ENCODE measurements around the gene ASIC4. TPM values are rescaled to one million over a fixed set of nuclear protein-coding genes. Genes with fewer than 3 reads are reported as not detected.
A peak's percentile ranks its signal among the peaks of the same experiment; 100 is the strongest.

Gene ASIC4
- polyA plus RNA-seq, 3 donors from 2014 or later = not detected

GRCh38 chr2:219508971-219509779, 5.1 kb upstream of the ASIC4 start:
- Mint-ChIP-seq H3K36me3 (peaks cover 12 to 17% (median 12%) of the 10 kb centered on the region in 3 donors), H3K27ac (no peak overlapping the region), H3K4me1 (peaks cover 9 to 10% of the 10 kb centered on the region in 2 donors), H3K4me3 (peak overlapping the region in 3 of 5 donors; percentile 3 to 63 (median 34)), H3K9me3 (peaks cover 0 to 3% (median 0%) of the 10 kb centered on the region in 6 donors), H3K27me3 (ENCODE audit: low read depth in 3 of 3) (peaks cover 10 to 23% (median 14%) of the 10 kb centered on the region in 3 donors)
- DNase-seq = no peak

DNA sequence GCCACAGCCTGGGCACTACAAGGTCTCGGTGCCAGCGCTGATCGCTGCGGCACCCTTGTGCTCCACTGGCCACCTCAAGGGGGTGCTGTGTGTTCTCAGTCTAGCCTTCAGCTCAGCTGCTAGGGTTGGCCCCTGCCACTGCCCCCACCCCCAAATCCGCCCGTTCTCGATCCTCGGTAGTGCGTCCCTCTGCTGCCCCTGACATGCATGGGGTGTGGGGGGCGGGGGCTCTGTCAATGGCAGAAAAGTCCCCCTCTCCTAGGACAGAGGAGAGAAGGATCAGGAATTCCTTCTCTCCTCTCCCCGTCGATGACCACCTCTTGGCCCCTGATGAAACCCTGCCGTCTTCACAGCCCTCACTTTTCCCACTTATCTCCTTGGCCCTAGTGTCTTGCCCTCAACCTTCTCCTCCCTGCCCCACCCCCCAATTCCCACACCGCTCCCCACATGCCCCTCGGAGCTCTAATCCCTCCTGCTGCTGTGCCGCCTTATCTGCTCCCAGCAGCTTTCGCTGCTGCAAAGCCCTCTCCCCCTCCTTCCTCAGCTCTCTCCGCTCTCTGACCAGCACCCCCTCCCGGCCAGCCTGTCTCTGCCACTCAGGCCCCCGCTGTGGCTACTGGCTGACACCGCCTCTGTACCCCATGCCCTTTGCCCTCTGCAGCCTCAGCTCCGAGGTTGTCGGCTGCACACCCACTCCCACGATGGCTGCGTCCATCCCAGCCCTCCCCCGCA, 4.3 kb upstream of the ASIC4 start:
- DNase-seq = peak; percentile 17 to 25 (median 21)

DNA sequence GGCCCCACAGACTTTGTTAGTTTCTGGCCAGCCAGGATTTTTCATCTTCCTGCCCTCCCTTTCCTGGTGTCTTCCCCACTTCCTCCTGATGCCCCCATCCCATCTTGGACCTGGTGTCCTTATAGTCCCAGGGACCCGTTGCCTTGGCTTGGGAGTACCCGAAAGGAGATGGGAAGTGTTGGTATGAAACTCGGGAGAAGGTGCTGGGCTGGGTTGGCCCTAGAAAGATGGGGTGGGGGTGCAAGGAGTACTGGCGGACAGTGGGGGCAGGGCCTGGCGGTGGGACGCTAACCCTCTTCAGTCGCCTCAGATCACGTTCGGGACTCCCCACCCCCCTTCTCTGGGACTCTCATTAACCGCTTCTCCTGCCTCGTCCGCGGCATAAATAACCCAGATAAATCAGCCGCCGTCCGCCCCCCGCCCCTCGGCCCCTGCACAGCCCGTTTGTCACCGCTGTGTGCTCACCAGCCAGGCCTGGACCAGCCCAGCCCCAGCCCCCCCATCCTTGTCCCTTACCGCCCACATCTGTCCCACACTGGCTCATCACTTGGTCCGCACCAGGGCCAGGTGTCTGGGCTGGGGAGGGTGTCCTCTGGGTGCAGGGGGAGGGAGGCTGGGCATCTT, 3.7 kb upstream of the ASIC4 start:
- Mint-ChIP-seq H3K4me1 (peaks cover 9 to 10% of the 10 kb centered on the region in 2 donors), H3K4me3 (peak overlapping the region in 1 of 5 donors; percentile 63), H3K27ac (no peak overlapping the region), H3K27me3 (ENCODE audit: low read depth in 3 of 3) (peaks cover 10 to 26% (median 16%) of the 10 kb centered on the region in 3 donors), H3K9me3 (peaks cover 0 to 3% (median 0%) of the 10 kb centered on the region in 6 donors), H3K36me3 (peaks cover 5 to 10% (median 5%) of the 10 kb centered on the region in 3 donors)
- DNase-seq = no peak

More for the DNA sequence above, 4.3 kb upstream of the ASIC4 start:
- Mint-ChIP-seq H3K27me3 (ENCODE audit: low read depth in 3 of 3) (peaks cover 10 to 24% (median 14%) of the 10 kb centered on the region in 3 donors), H3K4me1 (peaks cover 9 to 10% of the 10 kb centered on the region in 2 donors), H3K36me3 (peaks cover 5 to 10% (median 5%) of the 10 kb centered on the region in 3 donors), H3K9me3 (peaks cover 0 to 3% (median 0%) of the 10 kb centered on the region in 6 donors), H3K27ac (no peak overlapping the region), H3K4me3 (peak overlapping the region; percentile 3 to 63 (median 34))

- H3K27me3 Mint-ChIP-seq (ENCODE audit: low read depth in 3 of 3) = peaks cover 14 to 28% (median 19%) of the 10 kb centered on the region in 3 donors
Measured at GRCh38 chr2:219511547-219512325, 2.5 kb upstream of the ASIC4 start.

DNA sequence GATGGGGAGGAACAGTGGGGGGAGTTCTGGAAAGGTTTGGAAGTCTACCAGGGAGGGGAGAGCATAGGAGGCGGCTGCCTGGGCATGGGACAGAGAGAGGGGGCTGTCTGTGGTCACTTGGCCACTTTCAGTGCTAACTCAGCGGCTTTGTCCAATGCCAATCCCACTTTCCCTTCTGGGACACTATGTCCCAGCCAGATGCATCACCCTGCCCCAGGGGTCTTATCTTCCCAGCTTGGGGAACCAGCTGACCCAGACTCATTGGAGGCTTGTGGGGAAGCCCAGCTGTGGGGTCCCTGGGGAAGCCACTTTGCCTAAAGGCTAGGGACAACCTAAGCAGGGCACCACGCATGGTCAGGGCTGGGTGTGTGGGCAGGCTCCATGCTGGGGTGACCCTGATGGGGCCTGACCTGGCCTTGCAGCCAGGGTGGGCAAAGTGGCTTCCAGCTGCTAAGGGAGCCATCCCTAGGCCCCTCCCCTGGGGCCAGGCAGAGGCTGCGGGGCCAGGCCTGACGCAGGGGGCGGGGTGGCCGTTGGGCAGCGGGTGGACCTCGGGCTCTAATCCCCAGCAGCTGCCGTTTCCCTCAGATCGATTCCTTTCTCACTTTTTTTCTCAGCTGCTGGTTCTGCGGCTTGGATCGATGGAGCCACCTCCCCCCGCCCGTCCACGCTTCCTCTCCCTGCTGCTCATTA, 1.6 kb upstream of the ASIC4 start:
- DNase-seq = no peak
- H3K4me3 Mint-ChIP-seq = no peak overlapping the region
- peaks cover 0 to 3% (median 0%) of the 10 kb centered on the region in 6 donors for H3K9me3 Mint-ChIP-seq
- no peak overlapping the region for H3K27ac Mint-ChIP-seq
- H3K27me3 Mint-ChIP-seq (ENCODE audit: low read depth in 3 of 3) = peaks cover 14 to 31% (median 19%) of the 10 kb centered on the region in 3 donors
- H3K4me1 Mint-ChIP-seq = peaks cover 9 to 10% of the 10 kb centered on the region in 2 donors
- H3K36me3 Mint-ChIP-seq = peaks cover 0 to 3% (median under 1%) of the 10 kb centered on the region in 3 donors

More at GRCh38 chr2:219511547-219512325, 2.5 kb upstream of the ASIC4 start:
- peaks cover 2 to 6% (median 3%) of the 10 kb centered on the region in 3 donors for H3K36me3 Mint-ChIP-seq
- no peak overlapping the region for H3K4me3 Mint-ChIP-seq
- H3K9me3 Mint-ChIP-seq = peaks cover 0 to 3% (median 0%) of the 10 kb centered on the region in 6 donors
- no peak overlapping the region for H3K27ac Mint-ChIP-seq
- DNase-seq = no peak
- peaks cover 9 to 10% of the 10 kb centered on the region in 2 donors for H3K4me1 Mint-ChIP-seq

GRCh38 chr2:219513787-219514186, 495 bp upstream of the ASIC4 start:
- no peak overlapping the region for H3K4me3 Mint-ChIP-seq
- H3K27ac Mint-ChIP-seq = no peak overlapping the region
- peaks cover 0 to 3% (median 0%) of the 10 kb centered on the region in 6 donors for H3K9me3 Mint-ChIP-seq
- H3K4me1 Mint-ChIP-seq = peaks cover 9 to 10% of the 10 kb centered on the region in 2 donors
- peaks cover 19 to 31% (median 21%) of the 10 kb centered on the region in 3 donors for H3K27me3 Mint-ChIP-seq (ENCODE audit: low read depth in 3 of 3)
- DNase-seq = no peak
- H3K36me3 Mint-ChIP-seq = peaks cover 0 to 3% (median 0%) of the 10 kb centered on the region in 3 donors

DNA sequence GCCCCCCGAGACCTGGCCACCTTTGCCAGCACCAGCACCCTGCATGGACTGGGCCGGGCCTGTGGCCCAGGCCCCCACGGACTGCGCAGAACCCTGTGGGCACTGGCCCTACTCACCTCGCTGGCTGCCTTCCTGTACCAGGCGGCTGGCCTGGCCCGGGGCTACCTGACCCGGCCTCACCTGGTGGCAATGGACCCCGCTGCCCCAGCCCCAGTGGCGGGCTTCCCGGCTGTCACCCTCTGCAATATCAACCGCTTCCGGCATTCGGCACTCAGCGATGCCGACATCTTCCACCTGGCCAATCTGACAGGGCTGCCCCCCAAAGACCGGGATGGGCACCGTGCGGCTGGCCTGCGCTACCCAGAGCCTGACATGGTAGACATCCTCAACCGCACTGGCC, 554 bp downstream of the ASIC4 start:
- Mint-ChIP-seq H3K9me3 (peaks cover 0 to 3% (median 0%) of the 10 kb centered on the region in 6 donors), H3K27ac (no peak overlapping the region), H3K4me3 (no peak overlapping the region), H3K4me1 (peaks cover 5% of the 10 kb centered on the region in 2 donors), H3K36me3 (peaks cover 0 to 3% (median 0%) of the 10 kb centered on the region in 3 donors), H3K27me3 (ENCODE audit: low read depth in 3 of 3) (peaks cover 22 to 28% (median 26%) of the 10 kb centered on the region in 3 donors)
- no peak for DNase-seq

DNA sequence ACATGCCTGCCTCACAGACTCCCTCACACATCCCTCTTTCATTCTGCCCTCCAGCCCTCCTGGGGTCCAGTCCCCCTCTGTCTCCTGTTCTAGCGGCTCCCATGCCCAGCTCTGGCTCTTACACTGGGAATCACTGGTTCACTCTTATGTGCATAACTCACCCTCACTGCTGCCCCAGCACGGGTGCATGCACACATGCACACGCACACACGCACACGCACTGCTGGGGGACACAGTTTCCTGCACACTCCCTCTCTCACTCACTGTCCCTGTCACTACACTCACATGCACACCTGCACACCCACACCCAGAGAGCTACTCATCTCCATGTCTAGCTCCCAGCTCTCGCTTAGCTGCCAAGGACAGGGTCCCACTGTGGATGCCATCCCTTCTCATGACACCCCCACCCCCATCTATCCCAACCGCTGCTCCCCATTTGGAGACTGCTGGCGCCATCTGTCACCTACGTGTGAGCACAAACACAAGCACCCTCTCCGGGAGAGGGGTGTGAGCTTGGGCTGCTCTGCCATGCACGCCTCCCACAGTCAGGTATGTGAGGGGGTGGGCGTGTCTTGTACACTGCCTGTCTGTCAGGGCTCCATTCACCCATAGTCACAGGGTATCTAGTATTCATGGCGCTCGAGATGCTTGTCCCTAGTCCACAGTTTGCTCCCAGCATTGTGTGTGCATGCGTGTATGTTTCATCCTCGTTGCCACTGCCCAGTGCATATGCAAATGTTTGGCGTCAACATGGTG, 1.8 kb downstream of the ASIC4 start:
- DNase-seq = no peak
- Mint-ChIP-seq H3K27ac (no peak overlapping the region), H3K27me3 (ENCODE audit: low read depth in 3 of 3) (peaks cover 20 to 24% (median 22%) of the 10 kb centered on the region in 3 donors), H3K36me3 (peaks cover 0 to 3% (median 0%) of the 10 kb centered on the region in 3 donors), H3K9me3 (peaks cover 0 to 3% (median 0%) of the 10 kb centered on the region in 6 donors), H3K4me3 (no peak overlapping the region), H3K4me1 (no peaks in the 10 kb centered on the region)

DNA sequence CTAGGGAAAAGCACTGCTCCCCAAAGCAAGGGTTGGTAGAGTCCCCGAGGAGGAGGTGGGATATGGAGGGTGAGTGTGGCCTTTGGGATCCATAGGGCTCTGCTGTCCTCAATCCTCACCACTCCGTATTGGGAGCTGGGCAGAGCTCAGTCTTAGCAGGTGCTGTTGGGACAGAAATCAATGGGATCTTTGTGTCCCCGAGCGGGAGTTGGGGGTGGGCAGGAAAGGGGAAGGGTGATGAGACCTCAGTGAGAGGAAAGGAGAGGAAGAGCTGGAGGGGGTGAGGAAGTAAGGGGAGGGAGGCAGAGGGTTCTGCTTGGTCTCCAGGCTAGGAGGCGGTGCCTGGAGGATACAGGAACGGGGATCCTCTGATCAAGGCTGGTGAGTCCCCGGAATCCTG, 2.6 kb downstream of the ASIC4 start:
- Mint-ChIP-seq H3K27me3 (ENCODE audit: low read depth in 3 of 3) (peaks cover 20 to 25% (median 24%) of the 10 kb centered on the region in 3 donors), H3K4me3 (no peak overlapping the region), H3K27ac (no peak overlapping the region), H3K9me3 (peaks cover 0 to 3% (median 0%) of the 10 kb centered on the region in 6 donors), H3K36me3 (peaks cover 0 to 3% (median 0%) of the 10 kb centered on the region in 3 donors), H3K4me1 (no peaks in the 10 kb centered on the region)
- DNase-seq = no peak

DNA sequence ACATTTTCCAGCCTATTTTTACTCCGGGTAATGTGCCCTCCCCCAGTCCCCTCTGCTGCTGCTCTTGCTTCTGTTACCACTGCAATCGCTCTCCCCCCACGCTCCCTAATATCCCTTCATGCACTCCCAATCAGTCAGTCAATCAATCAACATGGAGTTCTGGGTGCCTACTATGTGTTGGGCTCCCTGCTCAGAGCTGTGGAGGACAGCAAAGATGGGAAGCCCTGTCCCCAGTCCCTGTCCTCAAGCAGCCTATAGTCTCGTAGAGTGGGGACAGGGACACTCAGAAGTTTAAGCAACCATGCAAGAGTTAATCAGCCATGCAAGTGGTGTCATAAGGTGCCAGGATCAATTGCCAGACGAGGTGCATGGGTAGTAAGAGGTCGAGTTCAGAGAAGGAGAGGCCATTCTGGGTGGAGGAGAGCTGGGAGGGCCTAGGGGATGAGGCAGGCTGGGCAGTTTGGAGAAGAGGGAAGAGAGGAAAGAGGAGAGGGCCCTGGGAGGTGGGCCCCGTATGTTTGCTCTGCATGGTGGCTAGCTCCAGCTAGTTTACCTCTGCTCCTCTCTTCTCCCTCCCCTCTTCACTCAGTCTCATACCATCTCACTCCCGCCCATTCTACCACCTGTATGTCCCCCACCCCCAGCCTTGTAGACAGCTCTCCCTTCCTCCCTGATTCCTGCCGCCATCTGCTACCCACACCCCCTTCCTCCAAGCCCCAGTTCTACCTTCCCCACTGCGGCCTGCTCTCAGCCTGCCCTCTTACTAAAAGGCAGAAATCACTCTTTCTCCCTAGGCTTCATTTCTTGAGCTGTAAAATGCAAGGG, 3.9 kb downstream of the ASIC4 start:
- H3K27ac Mint-ChIP-seq = no peak overlapping the region
- peaks cover 18 to 30% (median 22%) of the 10 kb centered on the region in 3 donors for H3K27me3 Mint-ChIP-seq (ENCODE audit: low read depth in 3 of 3)
- H3K36me3 Mint-ChIP-seq = peaks cover 0 to 3% (median 0%) of the 10 kb centered on the region in 3 donors
- no peak for DNase-seq
- no peak overlapping the region for H3K4me3 Mint-ChIP-seq
- H3K4me1 Mint-ChIP-seq = no peaks in the 10 kb centered on the region
- peaks cover 0 to 3% (median 0%) of the 10 kb centered on the region in 6 donors for H3K9me3 Mint-ChIP-seq

DNA sequence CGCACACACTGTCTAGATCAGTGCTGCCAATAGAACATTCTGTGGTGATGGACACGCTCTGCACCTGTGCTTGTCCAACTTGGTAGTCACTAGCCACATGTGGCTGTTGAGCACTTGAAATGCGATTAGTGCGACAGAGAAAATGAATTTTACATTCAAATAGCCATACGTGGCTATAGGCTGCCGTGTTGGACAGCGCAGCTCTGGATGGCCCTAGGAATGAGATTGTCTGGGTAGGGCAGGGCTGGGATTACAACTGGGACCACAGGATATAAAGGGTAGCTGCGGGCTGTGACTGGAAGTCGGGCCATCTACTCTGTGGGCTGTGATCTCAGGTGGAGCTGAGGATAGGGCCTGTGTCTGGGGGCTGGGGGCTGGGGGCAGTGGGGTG, 5.2 kb downstream of the ASIC4 start:
- Mint-ChIP-seq H3K4me3 (no peak overlapping the region), H3K9me3 (no peaks in the 10 kb centered on the region), H3K27me3 (ENCODE audit: low read depth in 3 of 3) (peaks cover 18 to 32% (median 28%) of the 10 kb centered on the region in 3 donors)

More for the DNA sequence above, 5.2 kb downstream of the ASIC4 start:
- peaks cover 0 to 3% (median 0%) of the 10 kb centered on the region in 3 donors for H3K36me3 Mint-ChIP-seq
- no peak overlapping the region for H3K27ac Mint-ChIP-seq
- no peak for DNase-seq
- no peaks in the 10 kb centered on the region for H3K4me1 Mint-ChIP-seq
